Right forelimb (tissue), 1 donor: ENCODE results near the gene IGSF5.

Experiments used
- DNase-seq: peaks from one replicate; pipeline ENCODE4 v3.0.0-alpha.2; 2018

IGSF5 gene

DNA sequence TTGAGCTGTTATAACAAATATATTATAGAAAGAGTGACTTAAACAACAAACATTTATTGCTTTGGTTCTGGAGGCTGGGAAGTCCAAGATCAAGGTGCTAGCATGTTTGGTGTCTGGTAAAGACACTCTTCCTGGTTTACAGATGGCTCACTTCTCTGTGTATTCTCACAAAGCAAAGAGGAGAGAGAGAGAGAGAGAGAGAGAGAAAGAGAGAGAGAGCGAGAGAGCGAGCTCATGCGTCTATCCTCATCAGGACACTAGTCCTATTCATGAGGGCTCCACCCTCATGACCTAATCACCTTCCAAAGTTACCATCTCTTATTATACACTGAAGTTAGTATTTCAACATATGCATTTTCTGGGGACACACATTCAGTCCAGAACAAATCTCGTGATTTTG lies 89.6 kb downstream of the IGSF5 start:
- DNase-seq = no peak

DNA sequence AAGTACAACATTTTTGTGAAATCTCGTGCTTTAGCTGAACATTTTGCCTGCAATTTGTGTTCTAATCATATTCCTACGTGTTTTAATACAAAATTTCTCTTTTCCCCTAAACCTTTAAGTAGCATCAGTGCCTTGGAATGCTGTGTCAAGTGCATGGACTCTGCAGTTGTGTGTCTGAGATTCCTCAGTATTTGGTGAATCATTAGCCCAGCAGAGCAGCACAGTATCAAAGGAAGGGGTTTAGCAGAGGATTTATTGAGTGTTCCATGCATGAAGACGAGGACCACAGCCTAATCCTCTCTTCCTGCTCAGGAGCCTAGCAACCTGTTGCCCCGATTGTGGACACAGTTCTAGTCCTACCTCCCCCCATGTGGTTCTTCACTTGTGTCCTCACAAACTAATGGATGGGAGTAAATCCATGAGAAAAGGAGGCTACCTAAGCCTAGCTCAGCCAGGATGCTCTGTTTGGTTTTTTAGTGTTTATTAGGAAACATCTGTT lies 92.9 kb downstream of the IGSF5 start:
- no peak for DNase-seq

DNA sequence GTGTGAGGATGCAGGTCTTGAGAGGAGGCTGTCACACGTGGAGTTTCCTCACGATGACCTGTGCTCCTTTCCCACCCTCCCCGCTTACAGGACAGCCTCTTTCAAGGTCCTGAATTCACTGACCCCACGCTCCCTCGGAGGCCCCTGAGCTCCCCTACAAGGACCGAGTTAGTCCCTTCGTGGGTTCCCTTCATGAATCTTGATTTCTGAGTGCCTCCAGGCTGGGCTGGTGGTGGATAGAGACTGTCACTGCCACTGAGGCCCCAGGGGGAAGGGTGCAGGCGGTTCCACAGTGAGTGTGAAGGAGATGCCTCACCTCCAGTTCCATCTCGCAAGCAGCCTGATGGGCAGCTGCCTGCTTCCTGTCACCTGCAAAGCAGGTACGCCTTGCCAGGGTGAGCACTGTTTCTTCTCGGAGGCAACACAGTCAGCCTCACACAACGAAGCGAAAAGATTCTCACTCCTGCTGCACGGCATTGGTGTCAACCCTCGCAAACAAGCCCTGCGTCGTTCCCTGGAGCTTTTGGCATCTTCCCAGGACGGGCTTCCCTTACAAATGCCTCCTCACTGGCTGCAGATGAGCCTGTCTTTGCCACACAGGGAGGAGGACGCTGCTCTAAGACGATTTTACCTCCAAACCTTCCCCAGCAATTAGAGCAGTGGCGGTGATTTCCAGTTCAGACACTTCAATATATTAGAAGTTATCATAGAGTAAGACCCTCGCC lies 95.6 kb downstream of the IGSF5 start:
- no peak for DNase-seq

DNA sequence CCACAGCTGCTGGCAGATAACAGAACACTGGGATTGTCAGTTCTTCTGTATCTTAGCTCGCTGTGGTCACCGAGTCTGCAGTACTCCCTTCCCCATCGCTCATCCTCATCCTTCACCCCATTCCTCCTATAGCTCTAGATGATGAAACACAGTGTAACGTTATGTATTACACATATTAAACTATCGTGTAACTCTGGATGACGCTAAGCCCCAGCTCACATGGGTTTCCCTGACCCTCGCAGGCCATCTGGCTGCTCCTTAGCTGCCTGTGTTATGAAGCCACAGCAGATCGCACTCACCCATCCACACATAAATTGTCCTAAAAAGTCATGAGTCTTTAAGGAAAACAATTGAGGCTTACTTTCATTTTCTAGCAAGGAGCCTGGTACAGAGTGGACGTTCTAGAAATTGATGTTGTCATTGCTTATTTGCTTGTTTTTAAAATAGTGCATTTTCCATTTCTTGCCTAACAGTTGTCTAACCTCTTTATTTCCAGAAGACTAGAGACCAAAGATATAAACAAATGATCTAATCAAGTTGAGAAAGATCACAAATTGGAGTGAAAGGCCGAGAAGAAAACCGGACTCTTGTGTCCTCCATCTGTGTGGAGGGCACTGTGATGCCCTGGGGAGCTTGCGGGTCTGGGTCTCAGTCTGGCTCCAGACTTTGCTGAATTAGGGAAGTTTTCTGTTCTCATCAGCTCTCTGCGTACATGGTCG lies 97.9 kb downstream of the IGSF5 start:
- no peak for DNase-seq

DNA sequence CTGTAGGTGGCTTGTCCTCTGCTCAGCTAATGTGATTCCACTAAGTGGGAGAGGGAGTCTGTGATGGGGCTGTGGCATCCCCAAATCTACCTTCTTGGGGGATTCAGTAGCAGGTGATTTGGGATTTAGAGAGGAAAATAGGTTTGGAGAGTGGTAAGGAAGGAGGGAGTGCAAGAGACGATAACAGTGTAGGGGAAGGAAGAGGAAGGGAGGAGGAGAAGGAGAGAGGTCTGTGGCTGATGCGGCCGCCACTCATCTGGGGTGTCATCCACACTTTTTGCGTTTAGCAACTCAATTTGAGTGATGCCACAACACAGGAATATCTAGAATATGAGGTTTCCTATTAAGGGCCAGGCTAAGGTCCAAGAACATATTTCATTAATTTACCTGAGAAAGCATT lies 98.5 kb downstream of the IGSF5 start:
- no peak for DNase-seq

DNA sequence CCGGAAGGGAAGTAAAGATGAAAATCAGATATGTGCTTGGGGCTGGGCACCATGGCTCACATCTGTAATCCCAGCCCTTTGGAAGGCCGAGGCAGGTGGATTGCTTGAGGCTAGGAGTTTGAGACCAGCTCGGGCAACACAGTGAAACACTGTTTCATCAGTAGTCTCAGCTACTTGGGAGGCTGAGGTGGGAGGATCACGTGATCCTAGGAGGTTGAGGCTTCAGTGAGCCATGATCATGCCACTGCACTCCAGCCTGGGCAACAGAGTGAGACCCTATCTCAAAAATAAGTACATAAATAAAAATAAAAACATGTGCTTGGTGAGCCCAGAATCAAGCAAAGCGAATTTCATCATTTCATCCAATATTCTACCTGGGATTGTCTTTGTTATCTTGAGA lies 98.9 kb downstream of the IGSF5 start:
- DNase-seq = no peak

DNA sequence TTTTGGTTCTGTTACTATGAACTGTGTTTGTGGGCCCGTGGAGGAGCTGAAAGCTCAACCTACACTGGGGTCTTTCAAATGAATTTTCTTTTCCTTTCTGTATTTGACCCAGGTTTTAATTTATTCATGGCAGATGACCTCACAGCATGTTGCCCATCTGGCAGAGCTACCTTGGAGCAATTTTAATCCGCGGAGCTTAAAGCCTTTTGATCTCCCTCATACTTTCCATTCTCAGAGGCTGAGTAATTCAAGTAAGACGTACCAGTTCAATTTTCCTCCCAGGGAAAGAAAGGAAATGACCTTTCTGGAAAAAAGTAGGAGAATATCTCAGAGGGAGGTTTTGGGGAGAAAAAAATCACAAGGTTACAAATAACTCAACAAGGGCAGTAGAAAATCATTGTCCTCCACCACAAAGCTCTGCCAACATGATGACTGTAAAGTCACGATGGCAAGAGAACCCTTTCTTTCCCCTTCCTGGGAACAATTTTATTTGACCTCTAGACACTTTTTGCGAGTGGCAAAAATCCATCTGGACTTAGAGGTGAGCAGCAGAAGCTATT lies 100.7 kb downstream of the IGSF5 start:
- DNase-seq = no peak

DNA sequence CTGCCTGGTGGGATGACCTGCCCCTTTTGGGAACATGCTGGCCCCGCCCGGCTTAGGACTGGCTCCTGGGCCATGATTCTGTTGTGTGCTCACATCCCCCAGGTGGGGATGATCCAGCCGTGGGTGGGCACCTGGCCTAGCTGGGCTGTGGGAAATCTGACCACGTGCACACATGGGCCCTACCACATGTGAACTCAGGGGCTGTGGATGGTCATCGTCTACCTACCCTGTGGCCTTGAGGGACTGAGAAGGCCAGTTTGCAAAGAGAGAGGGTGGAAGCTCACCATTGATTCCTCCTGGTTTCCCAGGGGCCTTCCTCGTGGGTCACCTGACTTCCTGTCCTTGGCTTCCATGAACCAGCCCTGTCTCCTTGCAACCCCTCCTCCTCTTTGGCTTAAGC lies 102.9 kb downstream of the IGSF5 start:
- DNase-seq = no peak

DNA sequence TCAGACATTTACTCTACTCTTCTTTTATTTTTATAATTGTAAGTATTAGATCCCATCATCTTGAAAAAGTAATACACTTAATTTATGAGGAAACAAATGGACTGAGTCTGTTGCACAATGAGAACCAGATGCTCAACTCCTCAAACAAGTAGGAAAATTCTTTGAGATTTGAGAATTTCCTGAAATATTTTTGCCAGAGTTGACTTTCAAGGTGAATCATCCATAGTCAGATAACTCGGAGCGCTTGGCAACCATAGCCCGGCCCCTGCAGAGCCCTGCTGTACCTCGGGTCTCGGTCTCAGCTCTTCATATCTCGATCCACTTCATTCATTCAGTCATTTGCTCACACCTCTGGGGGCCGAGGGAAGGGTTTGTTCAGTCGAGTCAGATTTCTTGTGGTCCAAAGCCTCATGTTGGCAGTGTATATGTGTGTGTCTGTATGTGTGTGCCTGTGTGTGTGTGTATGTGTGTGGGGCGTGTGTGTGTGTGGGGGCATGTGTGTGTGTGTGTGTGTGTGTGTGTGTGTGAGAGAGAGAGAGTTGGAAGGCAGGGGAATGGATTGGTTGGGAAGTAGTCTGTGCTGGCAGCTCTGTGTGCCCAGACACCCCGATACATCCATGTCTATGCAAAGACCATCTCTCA lies 104.2 kb downstream of the IGSF5 start:
- no peak for DNase-seq

DNA sequence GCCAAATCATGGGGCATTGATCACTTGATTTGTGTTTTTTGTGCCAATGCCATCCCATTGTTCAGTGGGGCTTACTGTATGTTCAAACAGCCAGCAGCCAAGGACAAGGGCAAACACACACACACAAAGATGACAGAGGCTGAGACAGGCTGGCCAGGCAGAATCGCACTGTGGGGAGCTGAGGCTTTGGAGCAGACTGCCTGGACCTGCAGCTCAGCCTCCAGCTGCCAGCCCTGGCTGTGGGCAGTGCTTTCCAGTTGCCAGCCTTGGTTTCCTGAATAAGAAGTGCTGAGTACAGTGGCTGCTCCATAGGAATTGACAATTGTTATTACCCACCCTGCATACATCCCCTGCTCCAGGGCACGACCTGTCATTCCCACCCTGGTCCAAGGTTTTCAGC lies 105.3 kb downstream of the IGSF5 start:
- no peak for DNase-seq

DNA sequence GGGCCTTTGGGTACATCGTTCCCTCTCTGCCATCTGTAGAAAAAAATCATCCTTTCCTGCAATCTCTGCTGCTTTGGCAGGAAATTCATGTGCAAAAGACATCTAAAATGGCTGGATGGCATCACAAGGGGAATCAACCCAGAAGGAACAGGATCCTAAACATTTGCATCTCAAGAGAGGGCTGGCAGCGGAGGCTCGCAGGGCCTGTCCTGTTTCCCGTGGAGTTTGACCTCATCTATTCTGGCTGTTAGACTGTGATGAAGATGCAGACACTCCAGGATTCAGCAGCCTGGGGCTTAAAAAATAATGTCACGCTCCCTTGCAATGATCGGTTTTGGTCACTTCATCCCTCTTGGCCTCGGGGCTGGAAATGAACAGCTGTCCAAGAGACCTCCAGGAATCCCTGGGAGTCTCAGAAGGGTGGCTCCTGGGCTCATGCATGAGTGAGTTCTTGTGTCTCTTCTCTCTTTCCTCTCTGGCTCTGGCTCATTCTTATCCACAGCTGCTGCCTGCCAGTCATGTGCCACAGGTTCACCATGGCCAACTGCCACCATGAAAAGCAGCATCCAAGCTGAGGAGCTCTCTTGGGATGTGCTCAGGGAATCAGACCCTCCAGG lies 106.1 kb downstream of the IGSF5 start:
- no peak for DNase-seq
